Measurements from ENCODE around the gene SRF. TPM values are rescaled to one million over a fixed set of nuclear protein-coding genes. Genes with fewer than 3 reads are reported as not detected.

Gene SRF
- total RNA-seq, 2 donors from 2014 or later: 12.7 to 30.7 TPM

GRCh38 chr6:43228951-43229802 lies 58.1 kb downstream of the SRF start, which contains the start of gene DNPH1:
TSS of gene DNPH1 (minus strand) at chr6:43229481. CDS start at chr6:43229456, 25 bp downstream.
- TF ChIP-seq POLR2A (IDR thresholded peaks at IDR 0.05): peak; percentile 31 to 59 (median 58)
- peak; percentile 53 to 97 (median 92) for TF ChIP-seq CTCF (IDR thresholded peaks at IDR 0.05)
- peaks cover 20% of the 10 kb centered on the region for H3K4me1 ChIP-seq
- intact Hi-C loops (cut with DNase I): no loop called here
- H3K4me3 ChIP-seq: peak within 1 kb of the TSS; percentile 52 to 75
- no peaks in the 10 kb centered on the region for H3K36me3 ChIP-seq (replicated peaks in 1 of 2; ENCODE audit: insufficient read depth in 1 of 2, low read depth in 2 of 2)
- 3 to 18% methylated on average over 12 to 60 of the region's 82 CpGs for WGBS, 2 donors
- DNase-seq (peak; percentile 79 to 83 (median 81)), ATAC-seq (peak; percentile 96)
- H3K27ac ChIP-seq: peak within 1 kb of the TSS; percentile 47 to 79 (median 62)
- no peaks in the 10 kb centered on the region for H3K9me3 ChIP-seq
- H3K27me3 ChIP-seq: no peaks in the 10 kb centered on the region

- WGBS, 2 donors: 70 to 78% methylated on average over 17 of the region's 17 CpGs
- H3K27me3 ChIP-seq: no peaks in the 10 kb centered on the region
- peak overlapping the region in 2 of 4 donors; percentile 62 for H3K27ac ChIP-seq
- ATAC-seq (no peak), DNase-seq (no peak)
- no peak for TF ChIP-seq CTCF (IDR thresholded peaks at IDR 0.05)
- TF ChIP-seq POLR2A (IDR thresholded peaks at IDR 0.05): no peak
- H3K9me3 ChIP-seq: no peaks in the 10 kb centered on the region
- peaks cover 20% of the 10 kb centered on the region for H3K4me1 ChIP-seq
- H3K36me3 ChIP-seq (replicated peaks in 1 of 2; ENCODE audit: insufficient read depth in 1 of 2, low read depth in 2 of 2): no peaks in the 10 kb centered on the region
- no peak overlapping the region for H3K4me3 ChIP-seq
- intact Hi-C loops (cut with DNase I): no loop called here
Observed at GRCh38 chr6:43229803-43230620, 58.9 kb downstream of the SRF start.

- no peaks in the 10 kb centered on the region for H3K36me3 ChIP-seq (replicated peaks in 1 of 2; ENCODE audit: insufficient read depth in 1 of 2, low read depth in 2 of 2)
- H3K9me3 ChIP-seq: no peaks in the 10 kb centered on the region
- ATAC-seq (no peak), DNase-seq (no peak)
- H3K27me3 ChIP-seq: no peaks in the 10 kb centered on the region
- no peak overlapping the region for H3K27ac ChIP-seq
- H3K4me1 ChIP-seq: peaks cover 20% of the 10 kb centered on the region
- H3K4me3 ChIP-seq: no peak overlapping the region
- no peak for TF ChIP-seq CTCF (IDR thresholded peaks at IDR 0.05)
- TF ChIP-seq POLR2A (IDR thresholded peaks at IDR 0.05): no peak
- intact Hi-C loops (cut with DNase I): no loop called here
- 73 to 83% methylated on average over 4 of the region's 4 CpGs for WGBS, 2 donors
Observed at GRCh38 chr6:43231053-43231452, 60.0 kb downstream of the SRF start.

Other genes with a start within 250 kb of the SRF start
- gene CNPY3, start 241.8 kb upstream of the SRF start, total RNA-seq: 10 to 100 TPM; 50.8 to 74.7 TPM
- 100 to 1,000 TPM in 1 of 2 donors, 10 to 100 TPM in 1; 67.2 to 630 TPM for gene GNMT, start 210.5 kb upstream of the SRF start, total RNA-seq
- 10 to 100 TPM; 18.1 to 26.2 TPM for gene PEX6, start 192.1 kb upstream of the SRF start, total RNA-seq
- 10 to 100 TPM in 1 of 2 donors, 1 to 10 TPM in 1; 8.2 to 13.5 TPM for gene PPP2R5D, start 186.7 kb upstream of the SRF start, total RNA-seq
- 10 to 100 TPM; 17.5 to 32.9 TPM for gene MEA1, start 157.3 kb upstream of the SRF start, total RNA-seq
- gene KLHDC3, start 157.0 kb upstream of the SRF start, total RNA-seq: 10 to 100 TPM; 29.7 to 44.6 TPM
- 10 to 100 TPM; 28.3 to 29.7 TPM for gene RRP36, start 149.6 kb upstream of the SRF start, total RNA-seq
- 10 to 100 TPM; 16.3 to 24.4 TPM for gene CUL7, start 117.4 kb upstream of the SRF start, total RNA-seq
- 10 to 100 TPM; 13.5 to 15.2 TPM for gene MRPL2, start 111.8 kb upstream of the SRF start, total RNA-seq
- 10 to 100 TPM; 19.8 to 33.5 TPM for gene KLC4, start 111.6 kb upstream of the SRF start, total RNA-seq
- 10 to 100 TPM; 26.4 to 28.0 TPM for gene PTK7, start 95.0 kb upstream of the SRF start, total RNA-seq
- 10 to 100 TPM; 34.8 to 84.4 TPM for gene CUL9, start 10.9 kb downstream of the SRF start, total RNA-seq
- gene DNPH1, start 58.2 kb downstream of the SRF start, total RNA-seq: 100 to 1,000 TPM in 1 of 2 donors, 10 to 100 TPM in 1; 94.2 to 119 TPM
- gene TTBK1, start 72.2 kb downstream of the SRF start, total RNA-seq: under 1 TPM; 0.26 to 0.33 TPM
- gene SLC22A7, start 127.0 kb downstream of the SRF start, total RNA-seq: not detected
- not detected for gene CRIP3, start 137.6 kb downstream of the SRF start, total RNA-seq
- 10 to 100 TPM; 14.0 to 14.5 TPM for gene ZNF318, start 198.4 kb downstream of the SRF start, total RNA-seq

All from body of pancreas (tissue), 4 donors.